NCI-H82 treated with DMSO at 0.1 percent for 48 hours (cell line): Measurements from ENCODE around the gene PRDM7.

Source experiments
- DNase-seq: peaks from one replicate; lab custom pipeline; 2025; ENCODE audit not compliant: unreplicated experiment; lab: John Stamatoyannopoulos, UW

The PRDM7 gene

GRCh38 chr16:90037276-90037675 is 39.9 kb downstream of the PRDM7 start:
- no peak for DNase-seq

GRCh38 chr16:90035902-90036301 is 41.2 kb downstream of the PRDM7 start:
- DNase-seq = no peak

GRCh38 chr16:90034504-90034903 is 42.6 kb downstream of the PRDM7 start:
- DNase-seq = no peak

GRCh38 chr16:90033387-90033786 is 43.7 kb downstream of the PRDM7 start:
- no peak for DNase-seq

- DNase-seq = no peak
Observed at GRCh38 chr16:90032674-90033331, 44.3 kb downstream of the PRDM7 start.

GRCh38 chr16:90031931-90032673 is 45.0 kb downstream of the PRDM7 start:
- no peak for DNase-seq

GRCh38 chr16:90031186-90031930 is 45.8 kb downstream of the PRDM7 start:
- DNase-seq = no peak

GRCh38 chr16:90028985-90029384 is 48.1 kb downstream of the PRDM7 start:
- no peak for DNase-seq

GRCh38 chr16:90027611-90028010 is 49.5 kb downstream of the PRDM7 start:
- no peak for DNase-seq

GRCh38 chr16:90026135-90026534 is 51.0 kb downstream of the PRDM7 start:
- no peak for DNase-seq

- no peak for DNase-seq
Observed at GRCh38 chr16:90023078-90023447, 54.1 kb downstream of the PRDM7 start.

- DNase-seq = peak; percentile 50
Observed at GRCh38 chr16:90022209-90023077, 54.7 kb downstream of the PRDM7 start.

- DNase-seq = no peak
Observed at GRCh38 chr16:90020838-90021382, 56.2 kb downstream of the PRDM7 start.

GRCh38 chr16:90020260-90020837 is 56.8 kb downstream of the PRDM7 start:
- DNase-seq = no peak

GRCh38 chr16:90019543-90020259 is 57.4 kb downstream of the PRDM7 start:
- DNase-seq = peak; percentile 53

- DNase-seq = no peak
Observed at GRCh38 chr16:90018652-90019542, 58.2 kb downstream of the PRDM7 start, which contains the start of gene DBNDD1. DBNDD1 (minus strand) TSS chr16:90019456; CDS start chr16:90019341, 115 bp downstream.

GRCh38 chr16:90018297-90018651 is 58.9 kb downstream of the PRDM7 start:
- no peak for DNase-seq

GRCh38 chr16:90016339-90016950 is 60.7 kb downstream of the PRDM7 start:
- DNase-seq = no peak
